ENCODE results near the gene PLK2. TPM values are rescaled to one million over a fixed set of nuclear protein-coding genes. Genes with fewer than 3 reads are reported as not detected.
A peak's percentile ranks its signal among the peaks of the same experiment; 100 is the strongest.

PLK2 gene
- total and polyA plus RNA-seq, 9 of the 15 experiments (the other 6 are each of a cell fraction or from before 2014, with no cell fraction given) = 0.58 TPM; not detected in 8

- ATAC-seq (peak; percentile 55; the same call in 2 of the 3 replicates), FAIRE-seq (peak; percentile 71), DNase-seq (ENCODE audit: extremely low read depth in 1 of 4, low spot score in 3 of 4) (peak in 1 of 4 experiments; percentile 9)
- in situ Hi-C loops (cut with MboI) (loop anchor here (10.0 to 25.0 kb wide), 3 partner anchors 680 to 1172 kb away; partner anchors contain the start of gene ACTBL2), intact Hi-C loops (cut with micrococcal nuclease) (no loop called here)
- H3K9ac ChIP-seq (ENCODE audit: insufficient read depth in 1 of 2, low read depth in 2 of 2, low read length in 2 of 2) = no peak overlapping the region
- POLR2A ChIA-PET = no interaction called here
- no peaks in the 10 kb centered on the region for H3K9me3 ChIP-seq (replicated peaks; ENCODE audit: control insufficient read depth, insufficient read depth, low read depth, low read length)
- no peak overlapping the region for H2AFZ ChIP-seq (ENCODE audit: low read depth, low read length)
- no peaks in the 10 kb centered on the region for H3K36me3 ChIP-seq (ENCODE audit: control insufficient read depth, insufficient read depth, low read length)
- no peaks in the 10 kb centered on the region for H3K9me1 ChIP-seq (ENCODE audit: control insufficient read depth, insufficient read depth, low read length)
- TF ChIP-seq ZFP36 (IDR thresholded peaks at IDR 0.05; ENCODE audit: low read depth, low read length, partially characterized antibody) (peak; percentile 27), ZNF655 (CRISPR knock-in tag; IDR thresholded peaks at IDR 0.05) (no peak), BRD4 (IDR thresholded peaks at IDR 0.05) (no peak), MAFG (tag; conservative IDR thresholded peaks at IDR 0.05) (0 out of 2 replicates have a peak, but pooled peaks have one; percentile 8), VEZF1 (CRISPR knock-in tag; IDR thresholded peaks at IDR 0.05) (peak; percentile 33; the same call in 1 of the 2 replicates), SREBF2 (CRISPR knock-in tag; IDR thresholded peaks at IDR 0.05) (no peak), NFE2 (IDR thresholded peaks at IDR 0.05; ENCODE audit: low read depth) (peak; percentile 64), POLR2B (IDR thresholded peaks at IDR 0.05; ENCODE audit: low read depth, partially characterized antibody) (no peak), ATF7 (IDR thresholded peaks at IDR 0.05) (no peak), ZNF274 (IDR thresholded peaks at IDR 0.05; ENCODE audit: borderline replicate concordance, low read depth, low read length) (no peak), FOXA1 (IDR thresholded peaks at IDR 0.05; ENCODE audit: borderline replicate concordance) (no peak), FUS (optimal IDR thresholded peaks at IDR 0.05; ENCODE audit: low read depth, low read length) (no peak), L3MBTL2 (IDR thresholded peaks at IDR 0.05) (peak; percentile 14; the same call in 1 of the 2 replicates), RB1 (IDR thresholded peaks at IDR 0.05; ENCODE audit: low read depth) (no peak)
- no peak overlapping the region for H3K4me2 ChIP-seq (ENCODE audit: insufficient read depth, low read length)
- no TSS peak for BruUV-seq (replicated peaks)
- no peaks in the 10 kb centered on the region for H3K27me3 ChIP-seq (ENCODE audit: control insufficient read depth in 2 of 2, insufficient read depth in 2 of 2, low read length in 2 of 2)
- H3K4me1 ChIP-seq (replicated peaks in 1 of 2; ENCODE audit: control insufficient read depth in 2 of 2, insufficient read depth in 2 of 2, low read length in 2 of 2) = no peaks in the 10 kb centered on the region
- H3K4me3 ChIP-seq = no peak overlapping the region
- WGBS (ENCODE audit: insufficient coverage, low coverage, missing lambda C conversion rate) = 13% methylated on average over 4 of the region's 4 CpGs
- H4K20me1 ChIP-seq (replicated peaks; ENCODE audit: control insufficient read depth, insufficient read depth, low read length) = no peaks in the 10 kb centered on the region
- no peaks in the 10 kb centered on the region for H3K79me2 ChIP-seq (ENCODE audit: control insufficient read depth, insufficient read depth, low read length)
- H3K27ac ChIP-seq (ENCODE audit: extremely low read depth, low read depth, low read length) = no peak overlapping the region
- CTCF ChIA-PET (ENCODE audit: low intra/inter-chr PET ratio) = no interaction called here
Observed at GRCh38 chr5:58466939-58467338, 7.1 kb upstream of the PLK2 start.
